A673 (cell line): ENCODE measurements around the gene SLC7A9. TPM values are rescaled to one million over a fixed set of nuclear protein-coding genes. Genes with fewer than 3 reads are reported as not detected.

Source experiments
- BruUV-seq: library from RNA; stranded (reverse); fragments of 400-500 nt; replicated peaks from 2 replicates; lab custom pipeline; 2021; lab: Mats Ljungman, UMichigan
- CTCF ChIA-PET: fragments of 300-600 bp; sonication (Branson Sonifier 250); formaldehyde crosslinking; loops from one replicate; lab custom pipeline; 2022; ENCODE audit warnings: antibody characterized with exemption; lab: Charles Lee
- POLR2A ChIA-PET: fragments of 300-600 bp; sonication (Branson Sonifier 250); formaldehyde crosslinking; loops from one replicate; lab custom pipeline; 2022; ENCODE audit warnings: antibody characterized with exemption; ENCODE audit not compliant: low non-redundant PET; lab: Charles Lee
- DNase-seq: peaks from one replicate; pipeline ENCODE4 v3.0.0-alpha.2; 2015; ENCODE audit warnings: low spot score
- H3K27ac ChIP-seq: fragments of 200-600 bp; sonication (generic); 2 replicates; pipeline ENCODE4 v1.5.1; 2016; ENCODE audit warnings: mixed run types, low read depth, mild to moderate bottlenecking, mixed read lengths, antibody characterized with exemption, low read length; ENCODE audit not compliant: poor library complexity, severe bottlenecking
- H3K27me3 ChIP-seq: fragments of 200-600 bp; sonication (generic); replicated peaks from 2 replicates; pipeline ENCODE4 v1.6.1; 2017; ENCODE audit warnings: mixed run types, low read depth, mild to moderate bottlenecking, mixed read lengths, antibody characterized with exemption, low read length; ENCODE audit not compliant: insufficient read depth, poor library complexity
- H3K36me3 ChIP-seq: fragments of 200-600 bp; sonication (generic); 2 replicates; pipeline ENCODE4 v1.6.1; 2016; ENCODE audit warnings: mixed run types, mild to moderate bottlenecking, mixed read lengths, antibody characterized with exemption, low read length; ENCODE audit not compliant: insufficient read depth, poor library complexity, severe bottlenecking
- H3K4me1 ChIP-seq: fragments of 200-600 bp; sonication (generic); 2 replicates; pipeline ENCODE4 v1.6.1; 2017; ENCODE audit warnings: mixed run types, mild to moderate bottlenecking, mixed read lengths, antibody characterized with exemption, low read length; ENCODE audit not compliant: insufficient read depth, poor library complexity, severe bottlenecking
- H3K4me3 ChIP-seq: fragments of 200-600 bp; sonication (generic); 2 replicates; pipeline ENCODE4 v1.5.1; 2016; ENCODE audit warnings: low read depth, mixed run types, mild to moderate bottlenecking, mixed read lengths, low read length; ENCODE audit not compliant: poor library complexity, severe bottlenecking
- H3K9me3 ChIP-seq: fragments of 200-600 bp; sonication (generic); 2 replicates; pipeline ENCODE4 v1.6.1; 2016; ENCODE audit warnings: mixed run types, low read depth, mild to moderate bottlenecking, mixed read lengths, antibody characterized with exemption, low read length; ENCODE audit not compliant: poor library complexity, severe bottlenecking
- EZH2 ChIP-seq: fragments of 200-600 bp; sonication (generic); IDR thresholded peaks from 2 replicates; pipeline ENCODE4 v1.6.1; 2017; ENCODE audit warnings: borderline replicate concordance, low read depth, mild to moderate bottlenecking, mixed read lengths, antibody characterized with exemption, low read length; ENCODE audit not compliant: poor library complexity, severe bottlenecking
- intact Hi-C: fragments of 100-400 bp; cut with micrococcal nuclease; formaldehyde crosslinking; loops from one replicate; pipeline ENCODE4 v1.10.0; 2022; ENCODE audit not compliant: unreplicated experiment
- total RNA-seq: library from RNA; stranded (reverse); gene quantifications from 2 replicates; pipeline ENCODE4 v1.2.3, GENCODE V29; 2021
- TF ChIP-seq, protein P1 (sequence below): fragments of 300-800, 200-600 bp; sonication (generic); conservative IDR thresholded peaks from 2 replicates; pipeline ENCODE4 v1.5.1; 2017; ENCODE audit warnings: low read depth, mild to moderate bottlenecking, antibody characterized with exemption, low read length, moderate library complexity, mixed read lengths

The SLC7A9 gene
- total RNA-seq, 1 experiment from 2014 or later = 0.34 TPM

- H3K27me3 ChIP-seq = no peaks in the 10 kb centered on the region
- no peaks in the 10 kb centered on the region for H3K36me3 ChIP-seq
- TF ChIP-seq, protein P1, sequence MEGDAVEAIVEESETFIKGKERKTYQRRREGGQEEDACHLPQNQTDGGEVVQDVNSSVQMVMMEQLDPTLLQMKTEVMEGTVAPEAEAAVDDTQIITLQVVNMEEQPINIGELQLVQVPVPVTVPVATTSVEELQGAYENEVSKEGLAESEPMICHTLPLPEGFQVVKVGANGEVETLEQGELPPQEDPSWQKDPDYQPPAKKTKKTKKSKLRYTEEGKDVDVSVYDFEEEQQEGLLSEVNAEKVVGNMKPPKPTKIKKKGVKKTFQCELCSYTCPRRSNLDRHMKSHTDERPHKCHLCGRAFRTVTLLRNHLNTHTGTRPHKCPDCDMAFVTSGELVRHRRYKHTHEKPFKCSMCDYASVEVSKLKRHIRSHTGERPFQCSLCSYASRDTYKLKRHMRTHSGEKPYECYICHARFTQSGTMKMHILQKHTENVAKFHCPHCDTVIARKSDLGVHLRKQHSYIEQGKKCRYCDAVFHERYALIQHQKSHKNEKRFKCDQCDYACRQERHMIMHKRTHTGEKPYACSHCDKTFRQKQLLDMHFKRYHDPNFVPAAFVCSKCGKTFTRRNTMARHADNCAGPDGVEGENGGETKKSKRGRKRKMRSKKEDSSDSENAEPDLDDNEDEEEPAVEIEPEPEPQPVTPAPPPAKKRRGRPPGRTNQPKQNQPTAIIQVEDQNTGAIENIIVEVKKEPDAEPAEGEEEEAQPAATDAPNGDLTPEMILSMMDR = no peak
- BruUV-seq = no TSS peak
- ChIA-PET POLR2A (interaction anchor here (0.6 kb wide), 1 partner anchor 25 kb away, joined by 14 read pairs; no protein-coding TSS in a partner anchor), CTCF (interaction anchor here (0.5 to 0.6 kb wide), 2 partner anchors 32 to 138 kb away, joined by 4 to 5 read pairs; no protein-coding TSS in a partner anchor)
- no peak overlapping the region for H3K27ac ChIP-seq
- H3K4me3 ChIP-seq = no peak overlapping the region
- DNase-seq = no peak
- no peaks in the 10 kb centered on the region for H3K9me3 ChIP-seq
- intact Hi-C loops = no loop called here
- no peaks in the 10 kb centered on the region for H3K4me1 ChIP-seq
Observed at GRCh38 chr19:32828139-32828538, 41.4 kb downstream of the SLC7A9 start.

- H3K36me3 ChIP-seq = no peaks in the 10 kb centered on the region
- H3K27ac ChIP-seq = no peak overlapping the region
- CTCF ChIA-PET = no interaction called here
- no peak for TF ChIP-seq EZH2
- TF ChIP-seq, protein P1 = no peak
- intact Hi-C loops = no loop called here
- H3K4me3 ChIP-seq = no peak overlapping the region
- POLR2A ChIA-PET = no interaction called here
- no peak for DNase-seq
- H3K27me3 ChIP-seq = no peaks in the 10 kb centered on the region
- BruUV-seq = no TSS peak
- no peaks in the 10 kb centered on the region for H3K9me3 ChIP-seq
- H3K4me1 ChIP-seq = no peaks in the 10 kb centered on the region
Observed at GRCh38 chr19:32824916-32825608, 44.5 kb downstream of the SLC7A9 start.

DNA sequence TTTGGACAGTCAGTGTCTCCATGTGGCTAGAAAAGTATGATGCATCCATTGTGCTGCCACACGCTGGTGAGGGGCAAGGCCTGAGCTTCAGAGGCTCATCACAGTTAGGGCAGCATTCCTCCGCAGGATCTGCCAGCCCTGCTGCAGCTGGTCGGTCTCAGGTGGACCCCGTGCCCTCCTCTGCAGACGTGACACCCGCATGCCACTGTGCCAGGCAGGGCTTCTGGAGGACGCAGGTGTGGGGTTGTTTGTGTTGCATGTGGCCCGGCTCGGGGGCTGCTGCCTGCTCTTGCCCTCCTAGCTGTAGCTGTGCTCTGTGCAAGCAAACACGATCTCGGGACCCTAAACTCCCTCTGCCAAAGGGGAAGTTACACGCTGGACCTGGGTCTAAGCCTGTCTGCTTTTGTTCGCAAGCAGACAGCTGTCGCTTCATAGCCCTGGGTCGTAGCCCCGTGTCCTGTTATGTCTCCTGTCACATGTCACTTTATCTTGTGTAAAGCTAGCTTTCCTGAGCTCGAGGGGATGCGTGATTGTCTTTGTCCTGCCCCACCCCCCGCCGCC lies 45.3 kb downstream of the SLC7A9 start:
- no peak overlapping the region for H3K27ac ChIP-seq
- no peaks in the 10 kb centered on the region for H3K9me3 ChIP-seq
- no peaks in the 10 kb centered on the region for H3K27me3 ChIP-seq
- no peaks in the 10 kb centered on the region for H3K4me1 ChIP-seq
- H3K36me3 ChIP-seq = no peaks in the 10 kb centered on the region
- intact Hi-C loops = no loop called here
- ChIA-PET CTCF (no interaction called here), POLR2A (no interaction called here)
- no peak for TF ChIP-seq EZH2
- TF ChIP-seq, protein P1 = no peak
- H3K4me3 ChIP-seq = no peak overlapping the region
- no TSS peak for BruUV-seq
- no peak for DNase-seq
